ENCODE results near the gene BBS2.

GRCh38 chr16:56519459-56520250 is at the start of gene BBS2:
- peak; percentile 81 for TF ChIP-seq REST (IDR thresholded peaks at IDR 0.05; ENCODE audit: borderline replicate concordance)
- TF ChIP-seq REST (CRISPR knock-in tag; IDR thresholded peaks at IDR 0.05; ENCODE audit: low read depth): no peak; the same call in 1 of the 2 replicates
- no peak for TF ChIP-seq LARP7 (IDR thresholded peaks at IDR 0.05)
- TF ChIP-seq FOS (IDR thresholded peaks at IDR 0.05; ENCODE audit: extremely low read depth, insufficient read length): no peak
- TF ChIP-seq ETV6 (IDR thresholded peaks at IDR 0.05; ENCODE audit: borderline replicate concordance in 1 of 2, low read depth in 2 of 2, low read length in 1 of 2): no peak
- no peak for TF ChIP-seq ETV6 (CRISPR knock-in tag; IDR thresholded peaks at IDR 0.05; ENCODE audit: borderline replicate concordance)
- no peak for TF ChIP-seq SIN3B (IDR thresholded peaks at IDR 0.05; ENCODE audit: low read depth)
- TF ChIP-seq RB1 (IDR thresholded peaks at IDR 0.05; ENCODE audit: low read depth): no peak
- TF ChIP-seq CTCF (IDR thresholded peaks at IDR 0.05 in 2 of 3, conservative IDR thresholded peaks at IDR 0.05 in 1 of 3; ENCODE audit: insufficient read depth in 2 of 3, low read depth in 1 of 3, low read length in 3 of 3): no peak
- TF ChIP-seq ATF6 (CRISPR knock-in tag; IDR thresholded peaks at IDR 0.05): no peak
- TF ChIP-seq HMGN3 (IDR thresholded peaks at IDR 0.05; ENCODE audit: borderline replicate concordance, extremely low read depth, insufficient read length, low read depth, low read length): no peak

Data from K562 (cell line).